CD1c-positive myeloid dendritic cell (primary cell): Measurements from ENCODE around the gene SEM1.
"Not testable (repeated sequence)": the region's sequence is repeated elsewhere in the genome, so short reads cannot be mapped to it uniquely, and the experiment has no call there.

Source experiments
- DNase-seq: peaks from one replicate; pipeline ENCODE4 v3.0.0-alpha.2; 2016; ENCODE audit errors: extremely low spot score

Gene SEM1

DNA sequence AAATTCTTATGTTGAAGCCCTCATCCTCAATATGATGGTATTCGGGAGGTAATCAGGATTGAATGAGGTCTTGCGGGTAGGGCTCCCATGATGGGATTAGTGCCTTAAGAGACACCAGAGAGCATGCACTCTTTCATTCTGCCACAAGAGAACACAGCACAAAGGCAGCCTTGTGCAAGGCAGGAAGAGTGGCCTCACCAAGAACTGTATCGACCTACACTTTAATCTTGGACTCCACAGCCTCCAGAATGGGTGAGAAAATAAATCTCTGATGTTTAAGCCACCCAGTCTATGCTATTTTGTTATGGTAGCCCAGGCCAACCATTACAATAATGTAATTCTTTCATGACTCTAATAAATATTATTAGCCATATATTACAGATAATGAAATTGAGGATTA is 8.4 kb downstream of the SEM1 start:
- DNase-seq, result no peak

GRCh38 chr7:96700516-96700915 is 9.1 kb downstream of the SEM1 start:
- no peak for DNase-seq

- no peak for DNase-seq
Measured at GRCh38 chr7:96699219-96699871, 10.3 kb downstream of the SEM1 start.

DNA sequence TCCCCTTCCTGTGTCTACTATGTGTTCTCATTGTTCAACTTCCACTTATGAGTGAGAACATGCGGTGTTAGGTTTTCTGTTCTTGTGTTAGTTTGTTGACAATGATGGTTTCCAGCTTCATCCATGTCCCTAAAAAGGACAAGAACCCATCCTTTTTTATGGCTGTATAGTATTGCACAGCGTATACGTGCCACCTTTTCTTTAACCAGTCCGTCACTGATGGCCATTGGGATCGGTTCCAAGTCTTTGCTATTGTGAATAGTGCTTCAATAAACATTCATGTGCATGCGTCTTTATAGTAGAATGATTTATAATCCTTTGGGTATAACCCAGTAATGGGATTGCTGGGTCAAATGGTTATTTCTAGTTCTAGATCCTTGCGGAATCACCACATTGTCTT is 11.2 kb downstream of the SEM1 start:
- DNase-seq, result not testable (repeated sequence)

DNA sequence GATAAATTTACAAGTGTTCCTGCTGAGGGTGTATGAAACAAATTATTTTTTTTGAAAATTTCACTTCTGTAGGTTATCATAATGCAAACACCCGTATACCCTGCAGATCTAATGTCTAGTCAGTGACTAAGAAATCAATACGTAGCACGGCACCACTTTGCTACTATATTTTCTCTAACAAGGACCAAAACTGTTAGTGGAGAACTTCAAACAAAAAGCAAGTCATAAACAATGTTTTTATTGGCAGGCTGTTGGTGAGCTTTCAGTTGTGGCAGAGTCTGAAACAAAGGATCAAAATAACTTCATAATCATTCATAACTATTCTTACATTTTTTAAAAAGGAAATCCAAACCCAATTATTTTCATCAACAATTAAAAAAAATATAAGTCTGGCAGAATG is 11.8 kb downstream of the SEM1 start:
- DNase-seq, result no peak

- DNase-seq, result no peak
Measured at GRCh38 chr7:96695581-96695980, 14.1 kb downstream of the SEM1 start.

GRCh38 chr7:96694082-96694481 is 15.6 kb downstream of the SEM1 start:
- DNase-seq, result no peak

DNA sequence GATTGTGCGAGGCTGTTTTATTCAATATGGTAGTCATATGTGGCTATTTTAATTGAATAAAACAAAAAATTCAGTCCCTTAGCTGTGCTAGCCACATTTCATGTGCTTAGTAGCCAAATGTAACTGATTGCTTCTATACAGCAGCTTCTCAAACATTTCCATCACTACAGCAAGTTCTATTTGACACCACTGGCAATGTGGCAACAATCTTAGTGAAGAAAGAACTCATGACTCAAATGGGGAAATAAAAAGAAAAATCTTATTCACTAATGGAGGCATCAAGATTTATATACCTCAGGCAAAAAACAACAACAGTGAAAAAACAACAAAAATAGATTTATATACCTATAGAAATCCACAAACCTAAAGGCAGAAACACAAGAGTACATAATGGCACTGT is 17.9 kb downstream of the SEM1 start:
- DNase-seq, result no peak

- no peak for DNase-seq
Measured at GRCh38 chr7:96689414-96689813, 20.2 kb downstream of the SEM1 start.

GRCh38 chr7:96686305-96686704 is 23.3 kb downstream of the SEM1 start:
- DNase-seq, result no peak

GRCh38 chr7:96685755-96686154 is 23.9 kb downstream of the SEM1 start:
- DNase-seq, result no peak

DNA sequence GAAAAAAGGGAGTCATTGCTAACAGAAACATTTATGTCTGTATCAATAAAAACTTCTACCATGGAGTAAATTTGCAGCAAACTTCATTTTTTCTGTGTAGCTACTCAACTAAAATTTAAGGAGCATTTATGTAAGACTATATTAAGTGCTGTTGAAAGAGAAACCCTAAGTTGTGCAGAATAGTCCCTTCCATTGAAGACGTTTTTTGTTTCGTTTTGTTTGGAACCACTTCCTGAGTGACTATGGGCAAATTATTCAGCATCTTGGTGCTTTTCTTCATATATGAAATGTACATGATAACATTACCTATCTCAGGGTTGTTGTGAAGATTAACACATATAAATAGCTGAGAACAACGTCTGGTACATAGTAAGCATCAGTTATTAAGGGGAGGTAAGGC is 24.3 kb downstream of the SEM1 start:
- DNase-seq, result no peak

GRCh38 chr7:96679886-96680285 is 29.8 kb downstream of the SEM1 start:
- no peak for DNase-seq

GRCh38 chr7:96676919-96677318 is 32.7 kb downstream of the SEM1 start:
- no peak for DNase-seq

- DNase-seq, result no peak
Measured at GRCh38 chr7:96675548-96675947, 34.1 kb downstream of the SEM1 start.

GRCh38 chr7:96674565-96674964 is 35.1 kb downstream of the SEM1 start:
- no peak for DNase-seq

GRCh38 chr7:96671854-96672253 is 37.8 kb downstream of the SEM1 start:
- DNase-seq, result no peak

- no peak for DNase-seq
Measured at GRCh38 chr7:96670338-96671289, 39.0 kb downstream of the SEM1 start.

- DNase-seq, result no peak
Measured at GRCh38 chr7:96669812-96670211, 39.8 kb downstream of the SEM1 start.

- DNase-seq, result no peak
Measured at GRCh38 chr7:96667026-96667425, 42.6 kb downstream of the SEM1 start.

DNA sequence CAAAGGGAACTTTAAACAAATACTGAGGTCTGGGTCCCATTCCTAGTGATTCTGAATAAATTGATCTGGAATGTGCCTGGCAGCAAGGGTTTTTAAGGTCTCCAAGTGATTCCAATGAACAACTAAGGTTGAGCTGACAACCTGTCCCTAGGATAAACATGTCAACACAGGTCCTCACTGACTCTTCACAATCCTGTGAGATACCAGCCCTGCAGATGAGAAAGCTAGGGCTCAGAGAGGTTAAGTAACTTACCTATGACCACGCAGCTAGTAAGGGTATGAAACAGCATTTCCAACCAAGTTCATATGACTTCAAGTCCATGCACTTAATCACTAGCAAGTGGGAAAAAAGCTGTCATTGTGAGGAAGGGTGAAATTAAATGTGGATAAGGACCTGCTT is 44.0 kb downstream of the SEM1 start:
- no peak for DNase-seq

- no peak for DNase-seq
Measured at GRCh38 chr7:96664793-96665192, 44.9 kb downstream of the SEM1 start.

DNA sequence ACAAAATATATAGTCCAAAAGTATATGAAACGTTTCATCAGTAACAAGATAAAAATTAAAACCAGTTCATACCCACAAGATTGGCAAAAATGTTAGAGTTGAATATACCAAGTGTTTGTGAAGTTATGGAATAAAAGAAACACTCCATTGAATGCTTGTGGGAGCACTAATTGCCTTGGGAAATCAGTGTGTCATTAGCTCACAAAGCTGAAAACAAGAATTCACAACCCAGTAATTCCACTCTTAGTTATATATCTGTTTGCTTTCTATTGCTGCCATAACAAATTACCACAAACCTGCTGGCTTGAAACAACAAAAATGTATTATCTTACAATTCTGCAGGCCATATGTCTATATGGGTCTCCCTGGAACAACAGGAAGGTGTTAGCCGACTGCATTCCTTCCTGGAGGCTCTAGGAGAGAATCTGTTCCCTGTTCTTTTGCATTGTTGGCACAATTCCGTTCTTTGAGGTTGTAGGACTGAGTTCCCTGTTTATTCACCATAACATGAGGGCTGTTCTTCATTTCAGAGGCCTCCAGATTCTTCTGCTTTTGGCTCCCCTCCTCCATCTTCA is 45.7 kb downstream of the SEM1 start:
- no peak for DNase-seq
